Dedifferentiated amniotic fluid mesenchymal stem cell (primary cell): ENCODE measurements around the gene CAMTA1.

ENCODE experiments used
- DNase-seq: peaks from one replicate; pipeline ENCODE4 v3.0.0-alpha.2; 2016; ENCODE audit errors: extremely low spot score

The CAMTA1 gene

GRCh38 chr1:7557301-7557891, 772.1 kb downstream of the CAMTA1 start:
- DNase-seq = no peak

GRCh38 chr1:7558041-7558461, 772.8 kb downstream of the CAMTA1 start:
- DNase-seq = no peak

- no peak for DNase-seq
Observed at GRCh38 chr1:7558481-7558880, 773.2 kb downstream of the CAMTA1 start.

GRCh38 chr1:7558921-7559869, 773.9 kb downstream of the CAMTA1 start:
- DNase-seq = no peak

GRCh38 chr1:7560128-7560527, 774.9 kb downstream of the CAMTA1 start:
- no peak for DNase-seq

GRCh38 chr1:7560601-7561181, 775.4 kb downstream of the CAMTA1 start:
- DNase-seq = no peak

GRCh38 chr1:7561331-7561921, 776.2 kb downstream of the CAMTA1 start:
- no peak for DNase-seq

- no peak for DNase-seq
Observed at GRCh38 chr1:7561936-7562728, 776.9 kb downstream of the CAMTA1 start.

- no peak for DNase-seq
Observed at GRCh38 chr1:7562729-7563605, 777.7 kb downstream of the CAMTA1 start.

GRCh38 chr1:7564137-7564536, 778.9 kb downstream of the CAMTA1 start:
- DNase-seq = no peak

GRCh38 chr1:7565099-7565750, 780.0 kb downstream of the CAMTA1 start:
- no peak for DNase-seq

GRCh38 chr1:7566417-7567375, 781.4 kb downstream of the CAMTA1 start:
- DNase-seq = no peak

GRCh38 chr1:7567376-7567775, 782.1 kb downstream of the CAMTA1 start:
- DNase-seq = no peak

- no peak for DNase-seq
Observed at GRCh38 chr1:7568053-7568452, 782.8 kb downstream of the CAMTA1 start.

GRCh38 chr1:7568901-7569524, 783.8 kb downstream of the CAMTA1 start:
- DNase-seq = no peak

- no peak for DNase-seq
Observed at GRCh38 chr1:7570311-7570710, 785.1 kb downstream of the CAMTA1 start.

- DNase-seq = no peak
Observed at GRCh38 chr1:7572654-7573152, 787.4 kb downstream of the CAMTA1 start.

- DNase-seq = no peak
Observed at GRCh38 chr1:7573481-7573880, 788.2 kb downstream of the CAMTA1 start.
